Sciatic nerve (tissue), 2 donors: Measurements from ENCODE around the gene TRAF4. TPM values are rescaled to one million over a fixed set of nuclear protein-coding genes. Genes with fewer than 3 reads are reported as not detected.
"Not testable (repeated sequence)": the region's sequence is repeated elsewhere in the genome, so short reads cannot be mapped to it uniquely, and the experiment has no call there.

Experiments used
- ATAC-seq: fragments of 200-7000 bp; cut with Tn5 transposase; one replicate; pipeline ENCODE4 v1.9.1; 2020; ENCODE audit warnings: mild to moderate bottlenecking, moderate library complexity
- DNase-seq: peaks from one replicate; pipeline ENCODE4 v3.0.0-alpha.2; 2020; ENCODE audit warnings: low spot score
- intact Hi-C: fragments of 100-400 bp; cut with DNase I; formaldehyde crosslinking; loops from one replicate; pipeline ENCODE4 v1.14.2; 2022
- total RNA-seq: library from RNA; stranded (reverse); fragmentation: NEBNext Ultra II Directional; extraction: Animal tissue kit (Norgen Biotek cat#: 25700); gene quantifications from one replicate; pipeline ENCODE4 v1.2.1, GENCODE V29; 2021
- donor health status: DM: no; HTN: no; CAD: no.
- donor health status: DM: no; HTN: no; CAD: no.

The TRAF4 gene
- total RNA-seq, 1 donor from 2014 or later, result 39.2 TPM

DNA sequence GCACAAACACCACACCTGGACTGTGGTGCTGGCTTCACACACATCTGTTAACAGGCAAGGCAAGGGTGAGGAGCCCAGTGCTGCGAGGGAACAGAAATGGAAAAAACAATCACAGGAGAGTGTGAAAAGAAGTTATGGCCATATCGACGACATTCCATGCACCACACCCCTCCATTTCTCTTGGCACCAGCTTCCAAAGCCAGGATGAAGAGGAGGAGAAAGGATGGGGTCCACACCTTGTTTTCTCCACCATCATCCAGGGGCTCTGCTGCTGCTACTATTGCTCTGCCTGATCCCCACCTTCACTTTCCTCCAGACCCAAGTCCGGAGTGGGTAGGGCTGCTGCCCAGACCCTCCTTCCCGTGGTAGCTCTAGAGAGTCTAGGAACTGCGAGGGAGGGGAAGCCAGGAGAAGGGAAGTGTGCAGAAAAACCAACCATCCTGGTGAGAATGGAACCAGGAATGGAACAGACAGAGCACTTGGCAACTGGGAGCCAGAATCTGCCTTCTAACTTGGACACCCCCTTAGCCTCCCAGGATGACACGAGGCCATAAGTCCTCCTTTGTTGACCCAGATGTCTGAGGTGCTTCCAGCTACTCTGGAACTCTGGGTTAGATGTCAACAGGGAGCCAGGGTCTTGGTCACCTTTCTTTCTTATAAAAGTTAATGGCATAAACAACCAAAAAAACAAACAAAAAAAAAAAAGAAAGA is 31.0 kb upstream of the TRAF4 start:
- ATAC-seq, result no peak

DNA sequence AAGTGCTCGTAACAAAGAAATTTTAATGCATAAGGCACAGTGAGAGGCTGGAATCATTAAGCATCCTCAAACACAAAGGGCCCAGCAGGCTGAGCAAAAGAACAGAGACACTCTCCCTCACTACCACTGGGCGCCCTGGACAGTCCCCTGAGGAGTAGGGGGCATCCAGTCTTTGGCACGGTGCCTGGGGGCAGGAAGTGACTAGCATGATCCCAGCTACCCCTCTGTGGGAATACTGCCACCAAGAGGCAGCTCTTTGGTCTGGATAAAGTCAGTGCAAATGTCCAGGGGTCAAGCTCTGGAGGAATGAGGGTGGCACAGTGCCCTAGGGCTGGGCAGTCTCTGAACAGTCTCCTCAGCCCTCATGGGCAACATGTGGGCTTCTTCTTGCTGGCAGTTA is 29.5 kb upstream of the TRAF4 start:
- ATAC-seq (no peak), DNase-seq (no peak)
- intact Hi-C loops, result no loop called here

More for the DNA sequence above, 31.0 kb upstream of the TRAF4 start:
- intact Hi-C loops, result no loop called here
- DNase-seq, result no peak

DNA sequence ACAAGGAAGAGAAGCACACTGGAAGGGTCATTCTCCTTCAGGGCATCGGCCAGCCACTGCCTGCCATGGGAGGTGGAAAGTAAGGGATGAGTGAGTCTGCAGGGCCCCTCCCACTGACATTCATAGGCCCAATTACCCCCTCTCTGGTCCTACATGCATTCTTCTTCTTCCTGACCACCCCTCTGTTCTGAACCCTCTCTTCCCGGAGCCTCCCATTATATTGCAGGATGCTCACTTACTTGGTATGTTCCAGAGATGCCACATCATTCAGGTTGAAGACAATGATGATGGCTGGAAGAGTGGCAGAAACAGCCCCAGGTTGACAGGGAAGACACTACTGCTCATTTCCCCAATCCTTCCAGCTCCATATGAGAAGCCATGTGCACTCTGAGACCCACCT is 28.6 kb upstream of the TRAF4 start:
- DNase-seq, result no peak
- intact Hi-C loops, result no loop called here
- ATAC-seq, result no peak

- ATAC-seq (peak; percentile 1), DNase-seq (peak; percentile 76)
- intact Hi-C loops, result no loop called here
Measured at GRCh38 chr17:28716740-28717577, 26.9 kb upstream of the TRAF4 start.

DNA sequence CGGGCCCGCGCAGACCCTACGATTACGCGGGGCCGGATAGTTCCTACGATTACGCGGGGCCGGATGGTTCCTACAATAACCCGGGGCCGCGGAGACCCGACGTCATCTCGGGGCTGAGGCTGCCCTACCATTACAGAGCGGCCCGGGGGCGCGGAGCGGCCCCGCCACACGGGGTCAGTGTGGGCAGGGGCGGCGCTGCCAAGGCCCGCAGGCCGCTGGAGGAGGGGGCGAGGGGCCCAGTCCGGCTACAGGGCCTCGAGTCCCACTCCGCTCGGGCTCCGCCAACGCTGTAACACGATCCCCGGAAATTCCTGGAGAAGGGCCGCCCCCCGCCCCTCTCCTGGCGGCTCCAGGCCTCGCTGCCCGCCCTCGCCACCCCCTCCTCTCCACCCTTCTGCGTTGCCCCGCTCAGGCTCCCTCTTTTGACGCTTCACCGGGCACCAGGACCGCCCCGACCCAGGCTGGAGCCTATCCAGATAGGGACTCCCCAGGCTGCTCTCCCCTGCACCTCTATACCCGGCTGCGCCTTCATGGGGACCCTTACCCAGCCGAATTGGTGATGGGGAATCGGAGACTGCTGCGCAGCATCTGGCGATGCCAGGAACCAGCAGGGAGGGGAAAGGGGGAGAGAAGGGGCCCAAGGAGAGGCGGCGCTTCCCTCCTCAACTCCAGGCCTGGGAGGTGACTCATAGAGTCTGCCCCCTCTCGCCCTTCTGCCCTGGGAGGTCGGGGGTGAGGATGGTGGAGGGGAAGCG is 26.1 kb upstream of the TRAF4 start, which contains the start of gene RAB34:
RAB34 (minus strand) TSS at position 291 of the 755 bp plus-strand sequence. CDS start 602 bp downstream, outside the sequence.
- peak; percentile 63 for ATAC-seq
- intact Hi-C loops, result no loop called here
- peak; percentile 88 for DNase-seq

DNA sequence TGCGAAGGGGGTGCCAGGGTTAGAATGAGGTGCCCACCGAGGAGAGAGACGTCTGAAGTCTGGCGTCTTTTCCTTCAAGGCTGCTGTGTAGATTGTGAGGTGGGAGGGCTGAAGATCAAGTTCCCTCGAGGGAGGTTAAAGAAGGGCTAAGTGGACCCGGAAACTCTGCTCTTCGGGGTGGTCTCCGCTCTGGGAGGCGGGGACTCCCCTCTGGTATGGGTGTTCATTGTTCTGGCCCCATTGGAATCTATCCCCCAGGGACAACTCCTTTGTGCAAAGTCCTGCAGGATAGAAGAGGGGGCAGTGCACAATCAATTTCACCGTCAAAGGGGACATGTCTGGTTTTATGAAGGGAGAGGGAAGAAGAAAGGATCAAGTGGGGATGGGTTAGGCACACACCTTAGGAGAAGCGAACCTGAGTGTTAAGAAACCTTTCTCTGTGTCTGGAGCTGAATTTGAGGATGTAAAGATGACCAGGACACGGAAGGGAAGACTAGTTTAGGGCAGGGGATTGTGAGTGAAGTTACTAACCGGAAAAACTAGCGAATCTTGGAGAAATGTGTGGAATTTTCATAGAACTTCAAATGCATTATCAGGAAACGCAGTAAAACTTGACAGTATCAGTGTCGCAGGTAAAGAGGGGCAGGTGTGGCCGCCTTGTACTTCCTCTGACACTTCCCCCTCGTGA is 25.3 kb upstream of the TRAF4 start:
- DNase-seq, result no peak
- ATAC-seq, result no peak
- intact Hi-C loops, result no loop called here

DNA sequence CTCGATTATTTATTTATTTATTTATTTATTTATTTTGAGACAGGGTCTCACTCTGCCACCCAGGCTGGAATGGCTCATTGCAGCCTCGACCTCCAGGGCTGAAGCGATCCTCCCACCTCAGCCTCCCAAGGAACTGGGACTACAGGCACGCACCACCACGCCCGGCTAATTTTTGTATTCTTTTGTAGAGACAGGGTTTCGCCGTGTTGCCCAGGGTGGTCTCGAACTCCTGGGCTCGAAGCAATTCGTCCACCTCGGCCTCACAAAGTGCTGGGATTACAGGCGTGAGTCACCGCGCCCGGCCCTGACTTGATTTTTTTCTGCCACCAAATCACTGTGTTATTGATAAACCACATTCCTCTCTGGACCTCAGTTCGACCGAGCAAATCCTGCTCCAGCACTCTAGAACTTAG is 24.8 kb upstream of the TRAF4 start:
- ATAC-seq (no peak), DNase-seq (no peak)
- intact Hi-C loops, result no loop called here

DNA sequence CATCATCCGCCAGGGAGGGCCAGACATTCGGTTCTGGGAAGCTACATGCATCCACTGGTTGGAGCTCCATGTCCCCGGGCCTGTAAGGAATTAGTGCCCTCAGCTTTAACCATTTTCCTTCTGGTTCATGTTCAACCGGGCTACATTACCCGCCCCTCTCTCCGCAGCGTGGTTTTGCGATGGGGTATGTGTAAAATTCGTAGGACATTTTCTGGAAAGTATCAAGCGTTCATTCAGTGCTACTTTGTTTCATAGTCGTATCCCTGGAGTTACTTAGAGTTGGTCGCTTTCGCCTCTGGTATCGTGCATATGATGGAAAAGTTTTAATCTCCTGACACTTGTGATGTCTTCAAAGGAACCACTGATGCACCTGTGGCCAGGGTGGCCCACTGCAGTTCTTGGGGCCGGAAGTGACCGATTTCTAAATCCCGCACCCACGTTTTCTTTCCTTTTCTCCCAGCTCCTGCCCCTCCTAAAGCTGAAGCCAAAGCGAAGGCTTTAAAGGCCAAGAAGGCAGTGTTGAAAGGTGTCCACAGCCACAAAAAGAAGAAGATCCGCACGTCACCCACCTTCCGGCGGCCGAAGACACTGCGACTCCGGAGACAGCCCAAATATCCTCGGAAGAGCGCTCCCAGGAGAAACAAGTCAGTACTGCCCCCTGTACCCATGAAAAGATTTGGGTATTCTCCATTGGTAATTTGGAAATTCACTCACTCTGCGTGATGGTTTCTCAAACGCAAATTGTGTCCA is 23.4 kb upstream of the TRAF4 start:
- ATAC-seq, result no peak
- intact Hi-C loops, result no loop called here
- DNase-seq, result no peak

GRCh38 chr17:28720997-28721329 is 22.8 kb upstream of the TRAF4 start:
- DNase-seq, ATAC-seq, intact Hi-C loops: not testable (repeated sequence)

DNA sequence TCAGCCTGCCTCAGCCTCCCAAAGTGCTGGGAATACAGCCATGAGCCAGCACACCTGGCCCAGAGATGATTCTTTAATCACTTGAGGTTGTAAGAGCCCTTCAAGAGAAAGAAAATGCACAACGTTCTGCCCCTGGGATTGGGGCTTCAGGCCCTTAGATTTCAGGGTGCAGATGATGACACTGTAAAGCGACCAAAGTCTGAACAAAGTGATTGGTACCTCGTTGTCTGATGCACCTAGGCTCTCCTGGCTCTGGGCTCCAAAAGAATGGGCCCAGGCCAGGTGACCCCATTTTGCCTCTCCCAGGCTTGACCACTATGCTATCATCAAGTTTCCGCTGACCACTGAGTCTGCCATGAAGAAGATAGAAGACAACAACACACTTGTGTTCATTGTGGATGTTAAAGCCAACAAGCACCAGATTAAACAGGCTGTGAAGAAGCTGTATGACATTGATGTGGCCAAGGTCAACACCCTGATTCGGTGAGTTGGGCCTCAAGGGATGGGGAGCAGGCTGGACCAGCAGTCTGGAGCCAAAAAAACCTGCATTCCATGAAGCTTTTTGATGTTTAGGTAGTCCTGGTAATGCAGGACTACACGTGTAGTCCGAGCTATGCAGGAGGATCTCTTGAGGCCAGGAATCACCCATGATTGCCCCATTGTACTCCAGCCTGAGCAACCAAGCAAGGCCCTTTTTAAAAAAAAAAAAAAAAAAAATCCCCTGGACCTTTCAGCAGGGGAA is 21.2 kb upstream of the TRAF4 start:
- intact Hi-C loops, result no loop called here
- DNase-seq (no peak), ATAC-seq (no peak)

DNA sequence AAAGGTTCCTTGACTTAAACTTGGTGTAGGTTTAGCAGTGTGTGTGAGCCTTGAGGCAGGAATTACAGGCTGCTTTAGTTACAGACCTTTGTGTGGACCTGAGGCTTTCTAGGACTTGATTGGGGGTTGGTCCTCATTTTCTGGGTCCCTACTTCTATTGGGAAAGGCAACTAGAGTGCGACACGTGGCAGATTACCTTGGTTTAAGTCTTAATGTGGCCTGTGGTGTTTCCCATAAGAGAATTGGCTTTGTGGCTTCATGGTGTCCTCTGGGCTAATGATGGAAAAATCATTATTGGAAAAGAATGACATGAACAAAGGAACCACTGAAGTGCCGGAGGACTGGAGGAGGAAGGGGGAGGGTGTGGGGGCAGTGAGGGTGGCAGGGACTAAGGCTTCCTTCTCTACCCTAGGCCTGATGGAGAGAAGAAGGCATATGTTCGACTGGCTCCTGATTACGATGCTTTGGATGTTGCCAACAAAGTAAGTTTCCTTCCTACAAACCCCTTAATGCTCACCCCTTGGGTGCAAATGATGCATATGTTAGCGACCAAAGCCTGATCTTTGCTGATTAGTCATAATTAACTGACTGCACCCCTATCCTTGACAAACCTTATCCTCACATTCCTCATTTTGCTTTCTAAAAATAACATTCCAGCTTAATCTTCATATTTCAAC is 20.5 kb upstream of the TRAF4 start:
- DNase-seq, result no peak
- no peak for ATAC-seq
- intact Hi-C loops, result no loop called here

DNA sequence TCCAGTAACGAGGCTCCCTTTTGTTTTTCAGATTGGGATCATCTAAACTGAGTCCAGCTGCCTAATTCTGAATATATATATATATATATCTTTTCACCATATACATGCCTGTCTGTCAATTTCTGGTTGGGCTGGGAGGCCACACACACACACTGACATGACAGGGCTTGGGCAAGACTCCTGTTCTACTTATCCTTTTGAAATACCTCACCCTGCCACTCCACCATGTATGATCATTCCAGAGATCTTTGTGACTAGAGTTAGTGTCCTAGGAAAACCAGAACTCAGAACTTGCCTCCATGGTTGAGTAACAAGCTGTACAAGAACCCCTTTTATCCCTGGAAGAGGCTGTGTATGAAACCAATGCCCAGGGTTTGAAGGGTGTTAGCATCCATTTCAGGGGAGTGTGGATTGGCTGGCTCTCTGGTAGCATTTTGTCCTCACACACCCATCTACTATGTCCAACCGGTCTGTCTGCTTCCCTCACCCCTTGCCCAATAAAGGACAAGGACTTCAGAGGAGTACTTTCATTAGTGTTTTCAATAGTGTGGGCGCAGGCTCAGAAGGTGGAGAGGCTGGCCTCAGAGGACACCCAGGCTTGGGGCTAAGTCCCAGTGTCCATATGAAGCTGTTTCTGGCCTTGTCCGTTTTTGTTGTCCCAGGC is 19.8 kb upstream of the TRAF4 start:
- intact Hi-C loops, ATAC-seq, DNase-seq: not testable (repeated sequence)

DNA sequence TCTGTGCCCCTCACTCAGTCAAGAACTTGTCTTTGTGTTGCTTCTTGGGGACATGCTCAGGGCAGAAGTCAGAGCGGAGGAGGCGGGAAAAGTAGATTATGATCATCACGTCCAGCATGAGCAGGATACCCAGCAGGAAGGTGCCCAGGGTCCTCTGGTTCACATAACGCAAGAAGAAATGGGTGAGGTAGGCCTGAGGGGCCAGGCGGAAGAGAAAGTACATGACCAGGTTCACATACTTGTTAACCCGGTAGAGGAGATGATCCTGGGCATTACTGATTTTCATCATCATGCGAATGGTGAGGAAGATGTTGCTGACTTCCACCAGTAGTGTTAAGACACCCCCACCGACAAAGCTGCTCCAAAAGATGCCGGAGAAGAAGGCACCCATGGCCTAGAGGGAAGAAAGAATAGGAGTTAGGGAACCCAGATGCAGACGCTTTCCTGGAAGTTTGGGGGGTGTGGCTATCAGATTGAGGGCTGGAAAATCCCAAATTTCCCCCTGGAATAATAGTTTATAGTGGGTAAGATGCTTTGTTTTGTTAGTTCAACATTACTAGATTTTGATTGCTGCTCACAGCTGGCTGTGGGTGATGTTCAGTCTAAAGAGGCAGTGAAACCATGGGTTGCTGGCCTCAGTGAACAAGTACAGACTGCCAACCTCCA is 19.2 kb upstream of the TRAF4 start:
- intact Hi-C loops, result no loop called here
- ATAC-seq, result no peak
- DNase-seq, result no peak

- DNase-seq, result no peak
- intact Hi-C loops, result no loop called here
- ATAC-seq, result no peak
Measured at GRCh38 chr17:28725166-28725659, 18.6 kb upstream of the TRAF4 start.

GRCh38 chr17:28725660-28726225 is 18.1 kb upstream of the TRAF4 start:
- peak; percentile 79 for DNase-seq
- intact Hi-C loops, result no loop called here
- peak; percentile 0 for ATAC-seq

- intact Hi-C loops, result no loop called here
- peak; percentile 31 for ATAC-seq
- DNase-seq, result no peak
Measured at GRCh38 chr17:28726226-28726626, 17.6 kb upstream of the TRAF4 start, which contains the start of gene TLCD1. TLCD1 (minus strand) TSS chr17:28726233; CDS start chr17:28726097, 136 bp downstream.
